Stimulated activated CD4-positive, alpha-beta T cell treated with anti-CD3 and anti-CD28 coated beads, Interleukin-12 subunit alpha, Interleukin-12 subunit beta, amount 100 ng/mL, for 4 hours (primary cell): Measurements from ENCODE around the gene KLK14.

Source experiments
- DNase-seq: peaks from one replicate; pipeline ENCODE4 v3.0.0-alpha.2; 2020

The KLK14 gene

DNA sequence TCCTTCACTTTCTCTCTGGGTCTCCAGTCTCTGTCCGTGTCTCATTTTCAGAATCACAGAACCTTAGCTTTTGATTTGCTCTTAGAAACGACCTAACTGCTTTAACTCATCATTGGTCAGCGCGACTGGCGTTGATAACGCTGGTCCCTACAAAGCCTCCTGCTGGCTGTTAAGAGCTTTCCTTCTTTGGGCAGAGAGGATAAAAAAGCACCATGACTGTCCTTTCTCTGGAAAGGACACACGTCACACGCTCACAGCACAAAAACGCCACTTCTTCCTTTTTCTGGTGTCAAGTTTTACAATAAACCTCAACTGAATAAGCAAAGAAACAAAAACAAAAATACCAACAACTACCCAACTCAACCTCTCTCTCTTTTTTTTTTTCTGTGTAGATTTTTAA, 46.2 kb downstream of the KLK14 start:
- no peak for DNase-seq

DNA sequence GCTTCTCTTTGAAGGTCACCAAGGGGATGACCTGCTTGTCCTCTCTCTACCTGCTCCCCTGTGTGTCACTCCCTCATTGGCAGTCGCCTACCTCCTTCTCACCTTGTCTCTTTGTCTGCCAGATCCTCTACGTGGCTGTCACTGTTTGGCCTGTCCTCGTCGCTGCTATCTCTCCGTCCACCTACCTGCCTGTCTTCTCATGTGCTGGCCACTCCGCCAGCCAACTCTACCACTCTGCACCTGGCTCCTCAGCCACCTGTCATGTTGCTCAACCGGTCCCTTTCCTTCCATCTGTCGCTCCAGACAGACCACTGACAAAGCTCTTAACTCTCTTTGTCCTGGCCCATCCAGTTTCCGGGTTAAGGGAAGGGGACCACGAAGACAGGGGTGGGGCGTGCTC, 48.0 kb downstream of the KLK14 start, which contains the start of gene KLK12:
Gene KLK12 (minus strand): TSS at position 299 of the 400 bp plus-strand sequence. CDS start 381 bp downstream, outside the sequence.
- no peak for DNase-seq

DNA sequence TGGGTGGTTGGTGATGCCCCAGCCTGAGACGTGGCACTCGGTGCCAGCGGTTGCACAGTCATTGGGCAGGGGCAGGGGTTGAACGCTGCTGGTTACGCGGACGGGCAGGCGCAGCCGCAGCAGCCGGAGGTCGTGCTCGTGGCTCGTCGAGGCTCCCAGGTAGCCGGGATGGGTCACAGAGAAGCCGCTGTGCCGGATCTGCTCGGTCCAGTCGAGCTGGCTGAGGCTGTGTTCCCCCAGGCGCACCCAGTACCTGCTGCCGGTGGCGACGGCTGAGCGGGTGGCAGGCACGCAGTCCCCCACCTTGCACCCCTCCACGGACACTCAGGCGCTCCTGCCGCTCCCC, 50.8 kb downstream of the KLK14 start:
- no peak for DNase-seq

DNA sequence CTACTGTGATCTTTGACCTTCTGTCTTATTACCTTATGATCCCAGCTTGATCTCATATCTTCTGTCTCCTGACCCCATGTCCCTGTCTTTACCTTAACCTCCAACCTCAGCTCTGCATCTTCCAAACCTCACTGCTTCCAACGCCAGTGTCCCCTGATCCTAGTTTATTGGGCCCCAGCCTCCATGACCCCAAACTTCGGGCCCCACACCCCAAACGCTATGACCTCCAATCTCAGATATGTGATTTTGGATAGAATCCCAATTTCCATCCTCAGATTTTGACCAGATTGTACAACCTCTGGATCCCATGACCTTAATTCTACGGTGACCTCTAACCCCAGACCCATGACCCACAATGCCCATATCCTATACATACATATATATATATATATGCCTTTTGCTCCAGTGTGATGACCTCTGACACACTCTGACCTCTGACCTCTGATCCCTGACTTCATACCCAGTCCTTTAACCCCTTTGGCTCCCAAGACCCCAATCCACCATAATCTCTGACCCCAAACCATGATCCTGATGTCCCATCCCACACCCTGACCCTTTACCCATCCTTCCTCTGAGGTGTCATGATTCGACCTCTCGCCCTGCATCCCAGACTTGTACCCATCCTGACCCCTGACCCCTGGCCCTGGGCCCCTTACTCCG, 51.3 kb downstream of the KLK14 start:
- DNase-seq, result no peak

GRCh38 chr19:51030631-51031030, 52.1 kb downstream of the KLK14 start:
- no peak for DNase-seq

DNA sequence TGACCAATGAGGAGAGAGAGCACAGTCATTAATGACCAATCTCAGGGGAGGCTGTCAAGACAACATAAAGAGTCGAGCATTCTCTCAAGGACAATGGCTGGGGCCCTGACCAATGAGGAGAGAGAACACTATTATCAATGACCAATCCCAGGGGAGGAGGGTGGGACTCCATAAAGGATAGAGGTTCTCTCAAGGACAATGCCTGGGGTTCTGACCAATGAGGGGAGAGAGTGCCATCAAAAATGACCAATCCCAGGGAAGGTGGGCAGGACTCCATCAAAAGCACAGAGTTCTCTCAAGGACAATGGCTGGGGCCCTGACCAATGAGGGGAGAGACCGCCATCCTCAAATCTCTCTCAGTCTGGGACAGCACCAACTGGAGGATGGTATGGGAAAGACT, 53.0 kb downstream of the KLK14 start:
- no peak for DNase-seq
